Fibroblast of pulmonary artery (primary cell): ENCODE data around the gene GTF2A2.

Source experiments
- DNase-seq: peaks from one replicate; pipeline ENCODE4 v3.0.0-alpha.2; 2010; ENCODE audit warnings: low read depth
- H3K4me3 ChIP-seq: replicated peaks from 2 replicates; pipeline ENCODE4 v1.5.1; 2011; ENCODE audit warnings: low read depth, mild to moderate bottlenecking, control low read depth, low read length, moderate library complexity
- TF ChIP-seq, protein P1 (sequence below): IDR thresholded peaks from 2 replicates; pipeline ENCODE4 v1.5.1; 2011; ENCODE audit warnings: mild to moderate bottlenecking, control low read depth, low read length, inconsistent platforms; ENCODE audit errors: missing control alignments

GTF2A2 gene

DNA sequence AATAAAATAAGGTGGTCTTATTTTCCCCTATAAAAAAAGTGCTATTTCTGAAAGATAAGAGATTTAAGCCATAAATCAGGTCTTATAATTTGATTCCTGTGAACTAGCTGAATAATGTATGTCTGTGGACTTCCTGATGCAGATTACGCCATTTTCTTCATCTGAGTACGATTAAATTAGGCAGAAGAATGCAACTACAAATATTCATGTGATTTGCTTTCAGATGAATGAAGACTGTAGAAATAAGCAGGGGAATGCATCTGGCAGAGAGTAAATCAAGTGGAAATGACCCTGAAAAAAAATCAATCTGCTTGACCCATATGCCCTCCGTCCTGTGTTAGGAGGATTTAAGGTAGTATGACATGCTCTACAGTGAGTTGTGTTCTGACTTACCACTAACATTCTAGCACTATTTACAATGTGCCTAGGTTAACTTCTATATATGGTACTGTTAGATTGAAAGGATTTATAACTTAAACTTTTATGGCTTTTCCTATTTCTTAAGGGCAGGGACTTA lies 17.1 kb upstream of the GTF2A2 start:
- TF ChIP-seq, protein P1, sequence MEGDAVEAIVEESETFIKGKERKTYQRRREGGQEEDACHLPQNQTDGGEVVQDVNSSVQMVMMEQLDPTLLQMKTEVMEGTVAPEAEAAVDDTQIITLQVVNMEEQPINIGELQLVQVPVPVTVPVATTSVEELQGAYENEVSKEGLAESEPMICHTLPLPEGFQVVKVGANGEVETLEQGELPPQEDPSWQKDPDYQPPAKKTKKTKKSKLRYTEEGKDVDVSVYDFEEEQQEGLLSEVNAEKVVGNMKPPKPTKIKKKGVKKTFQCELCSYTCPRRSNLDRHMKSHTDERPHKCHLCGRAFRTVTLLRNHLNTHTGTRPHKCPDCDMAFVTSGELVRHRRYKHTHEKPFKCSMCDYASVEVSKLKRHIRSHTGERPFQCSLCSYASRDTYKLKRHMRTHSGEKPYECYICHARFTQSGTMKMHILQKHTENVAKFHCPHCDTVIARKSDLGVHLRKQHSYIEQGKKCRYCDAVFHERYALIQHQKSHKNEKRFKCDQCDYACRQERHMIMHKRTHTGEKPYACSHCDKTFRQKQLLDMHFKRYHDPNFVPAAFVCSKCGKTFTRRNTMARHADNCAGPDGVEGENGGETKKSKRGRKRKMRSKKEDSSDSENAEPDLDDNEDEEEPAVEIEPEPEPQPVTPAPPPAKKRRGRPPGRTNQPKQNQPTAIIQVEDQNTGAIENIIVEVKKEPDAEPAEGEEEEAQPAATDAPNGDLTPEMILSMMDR: no peak
- no peak for DNase-seq

DNA sequence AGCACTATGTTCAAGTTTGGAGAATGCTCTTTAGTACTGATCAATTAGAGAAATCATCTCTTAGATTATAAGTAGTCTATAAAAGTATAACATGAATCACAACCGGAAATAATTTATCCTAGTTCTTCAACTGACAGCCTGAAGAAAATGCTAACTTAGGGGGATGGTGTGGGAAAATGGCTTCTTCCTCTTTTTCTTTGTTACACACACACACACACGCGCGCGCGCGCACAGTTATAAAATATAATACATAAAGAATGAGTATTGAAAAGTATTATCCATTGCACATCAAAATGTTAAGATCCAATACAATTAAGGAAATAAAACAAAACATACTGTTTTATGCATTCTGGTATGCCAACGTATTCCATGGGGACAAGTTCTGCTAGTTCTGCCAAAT lies 11.2 kb upstream of the GTF2A2 start:
- H3K4me3 ChIP-seq: no peak overlapping the region
- TF ChIP-seq, protein P1: no peak
- DNase-seq: no peak

More for the DNA sequence above, 17.1 kb upstream of the GTF2A2 start:
- no peak overlapping the region for H3K4me3 ChIP-seq

DNA sequence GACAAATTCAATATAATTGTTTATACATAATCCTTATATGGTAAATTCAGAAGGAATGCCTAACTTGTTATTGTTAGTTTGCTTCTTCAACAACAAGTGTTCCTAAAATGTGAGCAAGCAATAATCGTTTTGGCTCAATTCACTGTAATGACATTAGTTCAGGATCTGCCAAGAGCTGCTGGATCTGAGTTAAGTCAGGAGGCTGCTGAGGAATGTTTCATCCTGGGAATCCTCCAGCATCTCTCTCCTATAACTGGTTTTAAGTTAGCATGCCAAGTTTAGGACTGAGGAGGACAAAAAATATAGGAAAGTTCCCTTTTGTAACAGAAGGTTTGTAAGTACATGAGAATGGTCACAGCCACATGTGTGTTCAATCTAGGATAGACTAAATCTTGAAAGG lies 4.9 kb upstream of the GTF2A2 start:
- TF ChIP-seq, protein P1: no peak
- peak; percentile 46 for DNase-seq

DNA sequence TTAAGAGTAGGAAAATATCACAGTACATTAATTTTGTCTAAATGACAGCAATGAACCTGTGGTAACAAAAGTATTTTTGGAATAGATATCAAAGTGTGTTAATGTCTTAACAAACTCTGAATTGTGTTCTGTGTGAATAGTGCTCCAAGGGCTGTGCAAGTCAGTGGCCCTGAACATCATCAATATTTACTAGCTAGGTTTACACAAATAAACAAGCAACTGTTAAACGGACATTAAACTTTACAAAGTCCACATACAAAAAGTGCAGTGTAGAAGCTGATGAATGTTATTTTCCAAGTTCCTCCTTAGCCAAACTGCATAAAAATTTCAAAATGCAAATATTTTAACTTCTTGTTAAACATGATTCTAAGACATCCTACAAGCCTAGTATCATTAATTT lies 2.1 kb upstream of the GTF2A2 start:
- DNase-seq: no peak
- H3K4me3 ChIP-seq: no peak overlapping the region
- TF ChIP-seq, protein P1: no peak

More for the DNA sequence above, 4.9 kb upstream of the GTF2A2 start:
- no peak overlapping the region for H3K4me3 ChIP-seq

DNA sequence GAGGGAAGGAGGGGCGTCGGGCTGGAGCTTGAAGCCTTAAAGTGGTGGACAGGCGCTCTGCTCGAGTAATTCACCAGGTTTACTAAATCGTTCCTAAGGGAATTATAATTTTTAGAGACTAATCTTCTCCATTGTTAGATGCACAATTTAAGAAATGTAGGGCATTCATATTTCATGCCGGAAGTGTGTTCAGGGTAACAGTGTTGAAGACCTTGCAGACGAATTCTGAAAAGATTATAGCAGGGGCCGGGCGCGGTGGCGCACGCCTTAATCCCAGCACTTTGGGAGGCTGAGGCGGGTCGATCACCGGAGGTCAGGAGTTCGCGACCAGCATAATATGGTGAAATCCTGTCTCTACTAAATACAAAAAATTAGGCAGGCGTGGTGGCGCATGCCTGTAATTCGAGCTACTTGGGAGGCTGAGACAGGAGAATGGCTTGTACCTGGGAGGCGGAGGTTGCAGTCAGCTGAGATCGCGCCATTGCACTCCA lies 365 bp upstream of the GTF2A2 start:
- TF ChIP-seq, protein P1: no peak
- H3K4me3 ChIP-seq: peak overlapping the region; percentile 77
- no peak for DNase-seq

DNA sequence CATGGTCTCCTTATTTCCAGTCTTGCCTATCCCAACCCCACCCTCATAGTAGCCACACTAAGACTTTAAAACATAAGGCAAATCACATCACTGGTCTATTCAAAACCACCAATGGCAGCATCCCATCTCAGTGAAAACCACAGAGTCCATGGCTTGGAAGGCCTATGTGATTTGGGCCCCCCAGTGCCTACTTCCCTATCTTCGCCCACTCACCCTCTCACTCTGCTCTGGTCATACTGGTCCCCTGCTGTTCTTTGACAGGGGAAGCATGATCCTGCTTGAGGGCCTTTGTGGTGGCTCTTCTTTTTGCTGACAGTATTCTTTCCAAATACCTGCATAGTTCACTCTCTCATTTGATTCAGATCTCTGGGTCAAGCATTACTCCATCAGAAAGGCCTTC lies 3.3 kb downstream of the GTF2A2 start:
- TF ChIP-seq, protein P1: no peak

DNA sequence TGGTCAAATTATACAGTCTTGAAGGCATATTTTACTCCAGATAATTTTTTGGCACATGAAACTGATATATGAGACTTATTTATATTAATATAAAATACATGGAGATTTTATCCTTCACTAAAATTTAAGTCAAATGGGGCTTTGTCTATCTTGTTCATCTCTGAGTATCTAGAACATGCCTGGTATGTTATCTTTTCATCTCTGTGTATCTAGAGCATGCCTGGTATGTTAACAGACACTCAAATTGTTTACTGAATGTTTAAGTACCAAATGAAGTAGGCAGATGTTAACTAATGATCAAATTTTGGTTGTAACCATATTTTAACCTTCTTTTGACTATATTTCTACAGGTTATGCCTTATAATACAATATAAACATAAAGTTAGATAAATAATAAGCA lies 7.7 kb downstream of the GTF2A2 start:
- TF ChIP-seq, protein P1: no peak
- H3K4me3 ChIP-seq: no peak overlapping the region
- DNase-seq: no peak

More for the DNA sequence above, 3.3 kb downstream of the GTF2A2 start:
- DNase-seq: no peak
- H3K4me3 ChIP-seq: no peak overlapping the region
